Stimulated activated CD4-positive, alpha-beta T cell treated with anti-CD3 and anti-CD28 coated beads, Interleukin-4, amount 100 ng/mL, for 48 hours (primary cell): ENCODE measurements around the gene GPX7.
A peak's percentile ranks its signal among the peaks of the same experiment; 100 is the strongest.
"Not testable (repeated sequence)": the region's sequence is repeated elsewhere in the genome, so short reads cannot be mapped to it uniquely, and the experiment has no call there.

Source experiments
- DNase-seq, 2 donors: peaks; one replicate each; pipeline ENCODE4 v3.0.0-alpha.2; 2020; ENCODE audit warnings: low read depth in 2 of 2

The GPX7 gene

GRCh38 chr1:52601991-52602855 lies at the start of gene GPX7:
GPX7 (plus strand) TSS chr1:52602371; CDS start chr1:52602410, 39 bp downstream.
- DNase-seq: peak; percentile 23 to 42

DNA sequence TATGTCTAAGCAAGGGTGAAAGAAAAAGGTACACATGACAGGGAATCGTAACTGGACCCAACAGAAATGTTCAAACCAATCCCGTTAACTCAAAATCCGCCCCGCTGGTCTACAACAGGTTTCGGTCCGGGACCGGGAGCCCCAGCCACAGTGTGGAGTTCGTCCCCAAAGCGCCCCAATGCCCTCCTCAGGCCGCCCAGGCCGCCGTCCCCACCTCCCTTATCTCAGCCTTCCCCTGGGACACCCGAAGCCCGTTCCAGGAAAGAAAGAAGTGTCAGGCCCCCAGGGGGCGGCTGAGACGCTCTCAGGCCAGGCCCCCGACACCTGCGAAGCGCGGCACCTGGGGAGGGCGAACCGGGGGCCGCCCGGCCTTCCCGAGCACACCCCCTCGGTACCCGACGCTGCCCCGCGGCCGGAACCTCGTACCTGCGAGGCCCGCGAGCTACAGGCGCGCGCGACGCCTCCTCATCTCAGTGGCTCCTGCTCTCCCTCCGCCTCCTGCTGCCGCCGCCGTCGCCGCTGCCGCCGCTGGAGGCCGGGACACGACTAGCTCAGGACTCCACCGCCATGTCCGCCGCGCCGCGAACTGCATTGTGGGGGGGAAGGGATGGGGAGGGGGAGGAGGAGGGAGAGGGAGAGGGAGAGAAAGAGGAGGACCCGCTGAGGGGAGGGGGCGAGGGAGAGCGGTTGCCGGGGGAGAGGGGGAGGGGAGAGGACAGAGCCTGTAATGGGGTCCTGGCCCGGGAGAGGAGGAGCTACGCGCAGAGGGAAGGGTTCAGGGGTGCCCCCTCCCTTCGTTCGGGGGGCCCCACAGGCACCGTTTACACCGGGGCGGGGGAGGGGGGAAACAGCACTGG lies 49.4 kb upstream of the GPX7 start, which contains the start of gene TUT4:
TSS of gene TUT4 (minus strand) at position 588 of the 857 bp plus-strand sequence. CDS start 26,812 bp downstream, outside the sequence.
- peak; percentile 75 for DNase-seq

- peak; percentile 89 to 90 for DNase-seq
Measured at GRCh38 chr1:52553362-52554266, 48.6 kb upstream of the GPX7 start.

- no peak for DNase-seq
Measured at GRCh38 chr1:52554267-52554640, 47.9 kb upstream of the GPX7 start.

- DNase-seq: no peak
Measured at GRCh38 chr1:52554756-52555155, 47.4 kb upstream of the GPX7 start.

GRCh38 chr1:52556641-52557360 lies 45.4 kb upstream of the GPX7 start:
- no peak for DNase-seq

GRCh38 chr1:52558941-52559340 lies 43.2 kb upstream of the GPX7 start:
- no peak for DNase-seq

- DNase-seq: no peak
Measured at GRCh38 chr1:52559875-52560274, 42.3 kb upstream of the GPX7 start.

DNA sequence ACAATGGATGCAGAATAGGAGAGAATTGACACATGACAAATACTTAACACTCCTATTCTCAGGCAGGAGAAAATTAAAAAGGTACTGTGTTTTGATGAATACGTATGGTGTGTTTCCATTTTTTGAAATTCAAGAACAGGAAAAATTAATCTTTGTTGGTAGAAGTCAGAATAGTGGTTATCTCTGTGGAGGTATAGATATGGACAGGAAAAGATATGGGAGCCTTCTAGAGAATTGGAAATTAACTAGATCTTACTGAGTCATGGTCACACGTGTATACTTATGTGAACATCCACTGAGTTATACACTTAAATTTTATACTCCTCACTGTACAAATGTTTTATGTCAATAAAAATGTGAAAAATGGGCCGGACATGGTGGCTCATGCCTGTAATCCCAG lies 39.4 kb upstream of the GPX7 start:
- no peak for DNase-seq

- DNase-seq: no peak
Measured at GRCh38 chr1:52567943-52568342, 34.2 kb upstream of the GPX7 start.

GRCh38 chr1:52569449-52570210 lies 32.5 kb upstream of the GPX7 start:
- DNase-seq: no peak

GRCh38 chr1:52571783-52572182 lies 30.4 kb upstream of the GPX7 start:
- no peak for DNase-seq

DNA sequence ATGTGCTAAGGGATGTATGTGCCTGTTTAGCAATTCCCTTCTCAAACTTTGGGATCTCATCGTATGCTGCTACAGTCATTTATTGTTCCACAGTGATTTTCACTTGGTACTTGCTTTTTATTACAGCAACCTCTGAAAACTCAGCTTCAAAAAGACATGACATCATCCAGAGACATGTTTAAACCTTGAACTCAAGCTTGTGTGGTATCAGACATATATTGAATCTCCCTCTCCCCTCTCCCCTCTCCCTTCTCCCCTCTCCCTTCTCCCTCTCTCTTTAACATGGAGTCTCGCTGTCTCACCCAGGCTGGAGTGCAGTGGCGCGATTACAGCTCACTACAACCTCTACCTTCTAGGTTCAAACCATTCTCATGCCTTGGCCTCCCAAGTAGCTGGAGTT lies 29.8 kb upstream of the GPX7 start:
- DNase-seq: no peak

GRCh38 chr1:52574594-52574993 lies 27.6 kb upstream of the GPX7 start:
- no peak for DNase-seq

- no peak for DNase-seq
Measured at GRCh38 chr1:52576074-52576473, 26.1 kb upstream of the GPX7 start.

GRCh38 chr1:52578066-52578465 lies 24.1 kb upstream of the GPX7 start:
- not testable (repeated sequence) for DNase-seq

- DNase-seq: no peak
Measured at GRCh38 chr1:52579415-52579814, 22.8 kb upstream of the GPX7 start.

DNA sequence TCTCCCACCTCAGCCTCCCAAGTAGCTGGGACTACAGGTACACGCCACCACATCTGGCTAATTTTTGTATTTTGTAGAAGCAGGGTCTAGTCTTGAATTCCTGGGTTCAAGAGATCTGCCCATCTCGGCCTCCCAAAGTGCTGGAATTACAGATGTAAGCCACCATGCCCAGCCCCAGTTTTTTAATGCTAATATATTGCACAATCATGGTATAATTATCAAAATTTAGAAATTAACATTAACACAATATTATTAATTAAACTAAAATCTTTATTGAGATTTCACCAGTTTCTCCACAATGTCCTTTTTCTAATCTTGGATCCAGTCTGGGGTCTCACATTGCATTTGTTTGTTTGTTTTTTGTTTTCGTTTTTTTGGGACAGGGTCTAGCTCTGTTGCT lies 21.9 kb upstream of the GPX7 start:
- DNase-seq: no peak

- DNase-seq: no peak
Measured at GRCh38 chr1:52582116-52582696, 20.0 kb upstream of the GPX7 start.

GRCh38 chr1:52585474-52585873 lies 16.7 kb upstream of the GPX7 start:
- no peak for DNase-seq
